Urothelium cell line (cell line): ENCODE results near the gene CAP2.
"Not testable (repeated sequence)": the region's sequence is repeated elsewhere in the genome, so short reads cannot be mapped to it uniquely, and the experiment has no call there.

Experiments
- DNase-seq: peaks from one replicate; pipeline ENCODE4 v3.0.0; 2011; ENCODE audit warnings: low spot score, mixed read lengths
- FAIRE-seq: peaks from 2 replicates; lab custom pipeline; 2011; peaks lifted over from hg19 to GRCh38; lab: Jason Lieb, UNC

CAP2 gene

DNA sequence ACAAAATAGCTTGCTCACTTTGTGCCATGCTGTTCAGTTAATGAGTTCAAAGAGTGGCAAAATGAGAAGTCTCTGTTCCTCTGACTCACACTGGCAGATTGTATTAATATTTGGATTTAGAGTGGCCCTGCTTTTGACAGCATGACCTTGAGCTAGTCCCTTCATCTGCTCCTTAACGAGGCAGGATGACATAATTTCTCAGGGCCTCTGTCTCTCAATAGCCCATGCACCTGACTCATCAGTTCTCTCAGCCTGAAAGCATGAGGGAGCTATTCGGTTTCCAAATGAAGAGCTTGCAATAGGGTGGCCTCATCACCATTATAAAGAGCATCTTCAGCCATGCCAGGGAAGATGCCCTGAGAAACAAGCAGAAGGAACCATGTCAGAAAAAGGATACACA is 38.2 kb downstream of the CAP2 start:
- peak; percentile 8 for DNase-seq
- FAIRE-seq: no peak

DNA sequence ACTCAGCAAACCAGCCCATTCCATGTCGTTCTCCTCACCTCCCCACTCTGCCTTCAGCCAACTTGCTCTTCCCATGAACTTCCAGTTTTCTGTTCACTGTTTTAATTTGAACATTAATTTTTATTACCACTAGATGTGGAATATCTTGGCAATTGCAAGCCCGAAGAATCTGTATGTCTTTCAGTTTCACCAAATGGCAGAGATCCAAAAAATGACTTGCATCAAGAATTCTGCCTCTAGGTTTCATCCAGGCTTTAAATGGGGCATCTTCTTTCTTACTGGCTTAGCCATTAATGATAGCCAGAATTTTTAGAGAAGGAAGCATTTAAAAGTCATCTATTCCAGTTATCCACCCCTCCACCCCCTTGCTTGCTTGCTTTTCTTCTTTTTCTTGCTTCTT is 39.0 kb downstream of the CAP2 start:
- FAIRE-seq (no peak), DNase-seq (no peak)

DNA sequence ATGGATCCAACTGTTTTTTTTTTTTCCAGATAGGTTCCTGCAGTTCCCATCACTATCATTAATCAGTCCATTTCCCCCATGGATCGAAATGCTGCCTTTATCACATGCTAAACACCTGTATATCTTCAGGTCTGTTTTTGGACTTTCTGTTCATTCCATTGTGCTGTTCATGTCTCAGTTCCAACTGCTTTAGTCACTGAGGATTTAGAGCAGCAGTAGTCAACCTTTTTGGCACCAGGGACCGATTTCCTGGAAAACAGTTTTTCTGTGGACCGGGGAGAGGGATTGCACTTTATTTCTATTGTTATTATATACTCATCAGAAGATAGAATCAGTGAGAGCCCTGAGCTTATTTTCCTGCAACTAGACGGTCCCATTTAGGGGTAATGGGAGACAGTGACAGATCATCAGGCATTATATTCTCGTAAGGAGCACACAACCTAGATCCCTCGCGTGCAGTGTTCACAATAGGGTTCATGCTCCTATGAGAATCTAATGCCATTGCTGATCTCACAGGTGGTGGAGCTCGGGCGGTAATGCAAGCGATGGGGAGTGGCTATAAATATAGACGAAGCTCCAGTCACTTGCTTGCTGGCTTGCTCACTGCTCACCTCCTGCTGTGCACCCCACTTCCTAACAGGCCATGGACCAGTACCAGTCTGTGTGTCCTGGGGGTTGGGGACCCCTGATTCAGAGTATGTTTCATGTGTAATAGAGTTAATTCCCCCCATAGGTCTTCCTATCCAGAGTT is 46.0 kb downstream of the CAP2 start:
- FAIRE-seq: no peak

DNA sequence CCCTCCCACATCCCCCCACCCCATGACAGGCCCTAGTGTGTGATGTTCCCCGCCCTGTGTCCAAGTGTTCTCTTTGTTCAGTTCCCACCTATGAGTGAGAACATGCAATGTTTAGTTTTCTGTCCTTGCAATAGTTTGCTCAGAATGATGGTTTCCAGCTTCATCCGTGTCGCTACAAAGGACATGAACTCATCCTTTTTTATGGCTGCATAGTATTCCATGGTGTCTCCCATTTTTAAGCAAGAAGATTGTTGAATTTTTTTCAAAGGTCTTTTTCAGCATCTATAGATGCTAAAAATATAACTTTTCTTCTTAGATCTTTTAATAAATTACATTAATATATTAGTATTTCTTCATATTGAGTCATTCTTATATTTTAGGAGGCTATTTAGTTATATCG is 47.4 kb downstream of the CAP2 start:
- FAIRE-seq, DNase-seq: not testable (repeated sequence)

More for the DNA sequence above, 46.0 kb downstream of the CAP2 start:
- no peak for DNase-seq

DNA sequence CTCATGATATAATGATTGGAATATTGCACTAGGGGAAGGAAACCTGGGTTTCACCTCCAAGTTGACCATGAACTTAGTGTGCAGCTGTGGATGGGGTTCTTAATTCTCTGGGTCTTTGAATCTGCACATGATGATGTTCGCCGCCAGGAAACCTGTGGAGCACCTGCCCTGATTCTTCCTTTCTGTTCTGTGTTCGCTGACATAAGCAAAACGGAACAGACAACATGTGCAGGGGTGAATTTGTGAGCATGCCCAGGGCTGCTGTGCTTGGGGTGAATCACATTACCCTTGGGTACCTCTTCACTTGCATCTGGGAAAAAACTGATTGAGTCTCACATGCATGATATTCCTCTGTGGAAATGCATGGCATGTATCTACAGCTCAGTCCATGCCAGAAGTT is 48.8 kb downstream of the CAP2 start:
- FAIRE-seq (no peak), DNase-seq (no peak)

DNA sequence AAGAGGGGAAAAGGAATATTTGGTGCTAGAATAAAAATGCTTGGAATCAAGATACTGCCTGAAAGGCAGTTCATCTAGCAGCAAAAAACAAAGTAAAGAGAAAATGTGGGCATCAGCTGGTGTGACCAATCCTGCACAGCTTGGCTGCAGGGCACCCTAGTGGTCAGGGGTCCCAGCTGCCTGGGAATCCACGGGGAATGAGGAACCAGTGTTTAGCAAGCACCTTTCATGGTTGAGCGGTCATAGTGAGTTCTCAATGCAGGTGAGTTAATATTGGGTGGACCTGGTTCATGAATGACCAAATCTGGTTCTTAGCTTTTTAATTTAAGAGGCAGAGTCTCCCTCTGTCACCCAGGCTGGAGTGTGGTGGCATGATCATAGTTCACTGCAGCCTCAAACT is 53.3 kb downstream of the CAP2 start:
- no peak for FAIRE-seq
- DNase-seq: no peak

DNA sequence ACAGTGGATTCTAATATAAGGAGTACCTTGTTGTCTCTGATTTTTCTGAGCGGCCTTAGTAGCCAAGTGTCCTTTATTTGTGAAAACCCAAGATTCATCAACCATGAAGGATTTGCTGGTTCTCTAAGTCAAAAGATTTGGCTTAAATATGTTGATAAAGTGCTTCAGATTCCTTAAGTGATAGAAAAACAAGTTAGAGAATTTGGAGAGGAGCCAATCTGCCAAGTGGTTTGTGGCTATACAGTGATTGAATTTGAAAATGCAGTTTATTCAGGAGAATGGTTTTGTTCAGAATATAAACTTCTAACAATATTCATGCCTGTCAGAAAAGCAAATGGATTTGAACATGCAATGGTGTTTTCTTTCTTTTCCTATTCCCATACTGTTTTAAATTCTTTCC is 54.8 kb downstream of the CAP2 start:
- FAIRE-seq: no peak
- DNase-seq: no peak

DNA sequence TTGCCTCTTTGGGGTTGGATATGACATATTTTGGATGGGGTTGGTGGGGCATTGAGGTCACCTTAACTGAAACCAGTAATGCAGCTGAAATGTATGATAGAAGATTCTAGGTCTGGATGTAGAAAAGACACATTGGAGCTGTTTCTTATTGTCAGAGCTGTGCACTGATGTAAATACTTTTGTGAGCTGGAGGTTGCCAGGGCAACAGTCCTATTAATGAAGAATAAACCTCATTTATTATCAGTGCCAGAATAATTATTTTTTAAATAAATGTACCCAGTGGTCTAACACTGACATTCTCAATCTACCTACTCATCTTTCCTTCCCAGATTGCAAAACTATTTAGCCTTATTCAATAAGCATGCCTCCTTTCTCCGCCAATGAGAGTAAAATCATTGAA is 57.0 kb downstream of the CAP2 start:
- no peak for DNase-seq
- no peak for FAIRE-seq

DNA sequence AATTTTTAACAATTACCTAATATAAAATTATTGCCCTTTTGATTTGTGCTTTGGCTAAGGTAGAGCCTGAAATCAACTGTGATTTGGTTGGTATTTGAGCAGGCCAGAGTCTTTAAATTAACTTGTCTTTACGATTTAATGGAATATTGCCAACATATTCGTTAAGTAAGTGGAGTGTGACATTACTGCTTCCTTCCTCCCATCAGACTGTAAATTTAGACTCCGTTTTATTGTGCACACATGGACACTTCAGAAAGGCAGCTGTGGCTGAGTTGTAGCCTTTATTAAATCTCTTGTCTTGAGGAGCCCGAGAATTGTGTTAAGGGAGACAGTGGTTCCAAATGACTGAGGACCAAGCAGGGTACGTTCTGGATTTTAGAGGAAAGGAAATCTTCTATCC is 57.4 kb downstream of the CAP2 start:
- no peak for FAIRE-seq

DNA sequence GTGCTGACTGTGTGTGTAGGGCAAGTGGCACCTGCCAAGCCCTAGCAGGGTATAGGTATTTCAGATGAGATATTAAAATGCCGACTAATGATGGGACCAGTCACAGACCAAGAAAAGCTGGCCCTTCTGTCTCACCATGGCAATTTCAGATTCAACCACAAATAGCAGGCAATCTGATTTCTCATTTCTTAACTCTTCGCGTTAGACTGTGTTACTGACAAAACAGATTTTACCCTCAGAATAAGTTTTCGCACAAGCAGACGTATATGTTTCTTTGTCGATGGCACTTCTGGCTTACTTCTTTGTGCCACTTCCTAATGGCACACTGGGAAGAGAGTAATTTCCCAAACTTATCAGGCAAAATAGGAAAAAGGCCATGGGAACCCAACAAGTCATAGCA is 58.7 kb downstream of the CAP2 start:
- no peak for FAIRE-seq
- DNase-seq: no peak

More for the DNA sequence above, 57.4 kb downstream of the CAP2 start:
- DNase-seq: no peak

DNA sequence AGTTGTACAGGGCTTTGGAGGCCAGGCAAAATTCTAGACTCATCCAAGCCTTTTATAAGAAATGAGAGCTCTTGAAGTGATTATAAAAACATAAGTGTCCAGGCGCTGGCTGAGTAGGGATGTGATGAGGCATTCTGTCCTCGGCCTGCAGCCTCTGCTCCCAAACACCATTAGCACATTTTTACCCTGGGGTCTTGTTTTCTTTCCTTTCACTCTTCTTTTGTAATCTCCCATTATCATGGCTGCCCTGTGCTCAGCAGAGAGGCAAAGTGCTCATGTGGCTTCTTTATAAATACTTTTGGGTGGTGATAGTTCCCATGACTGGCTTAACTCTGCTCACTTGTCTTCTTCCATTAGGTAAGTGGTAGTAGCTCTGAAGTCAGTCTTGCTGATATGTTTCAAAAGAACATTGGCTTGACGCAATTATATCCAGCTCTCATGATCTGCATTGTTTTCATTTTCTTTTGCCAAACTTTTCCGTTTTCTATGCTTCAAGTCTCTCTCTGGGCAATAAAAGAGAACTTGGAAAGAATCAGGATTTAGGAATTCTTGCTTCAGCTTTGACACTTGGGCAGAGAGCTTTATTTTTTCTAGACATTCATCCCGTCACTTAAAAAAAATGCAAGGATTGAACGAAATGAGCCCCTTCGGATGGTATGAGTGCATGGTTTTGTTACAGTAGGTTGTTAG is 61.1 kb downstream of the CAP2 start:
- DNase-seq: no peak
- no peak for FAIRE-seq

DNA sequence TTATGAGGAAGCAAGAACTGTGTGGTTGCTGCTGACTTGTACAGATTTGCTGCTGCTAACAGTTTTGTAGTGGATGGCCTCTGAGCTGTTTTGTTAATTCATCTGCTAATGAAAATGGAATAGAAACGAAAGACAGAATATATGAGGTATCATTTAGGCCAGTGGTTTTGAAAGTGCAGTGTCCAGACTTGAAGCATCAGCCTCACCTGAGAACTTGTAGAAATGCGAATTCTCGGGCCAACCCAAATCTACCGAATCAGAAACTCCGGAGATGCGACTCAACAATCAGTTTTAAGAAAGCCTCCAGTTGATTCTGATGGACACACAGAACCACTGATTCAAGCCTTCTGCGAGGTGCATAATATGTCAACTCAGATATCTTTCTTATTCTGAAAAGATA is 62.5 kb downstream of the CAP2 start:
- DNase-seq (no peak), FAIRE-seq (no peak)

DNA sequence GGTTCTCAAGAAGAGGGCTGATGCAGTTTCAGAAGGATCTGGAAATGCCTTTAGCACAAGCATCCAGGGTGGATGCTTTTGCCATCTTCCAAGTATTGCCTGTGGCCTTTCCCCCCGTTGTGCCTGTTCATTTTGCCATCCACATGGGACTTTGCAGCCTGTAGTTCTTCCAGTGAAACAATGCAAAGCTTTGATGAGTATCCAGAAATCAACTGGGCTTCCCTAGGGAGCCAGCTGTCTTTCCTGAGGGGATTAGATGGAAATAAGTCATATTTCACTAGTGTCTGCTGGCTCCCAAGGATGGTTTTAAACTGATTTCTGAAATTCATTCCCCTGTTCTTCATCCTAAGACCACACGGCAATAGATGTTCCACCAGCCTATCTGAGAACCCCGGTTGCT is 63.3 kb downstream of the CAP2 start:
- DNase-seq (no peak), FAIRE-seq (no peak)

DNA sequence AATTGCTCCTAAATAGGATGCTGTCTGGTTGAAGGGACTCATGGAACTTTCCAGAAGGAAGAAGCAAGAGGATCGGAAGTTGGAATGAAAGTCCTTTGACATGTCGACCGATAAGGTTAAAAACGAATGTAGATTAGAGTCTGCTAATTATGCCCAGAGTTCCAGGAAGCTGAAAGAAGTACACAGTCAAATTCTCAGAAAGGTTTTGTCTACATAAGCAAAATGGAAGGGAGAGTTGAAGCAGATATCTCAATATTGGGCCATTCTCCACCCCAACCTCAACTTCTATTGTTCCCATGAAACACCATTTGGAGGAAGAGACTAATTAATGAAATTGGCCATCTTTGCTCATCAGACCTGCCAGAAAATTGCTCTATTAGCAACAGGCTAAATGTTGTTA is 64.0 kb downstream of the CAP2 start:
- DNase-seq (no peak), FAIRE-seq (no peak)

DNA sequence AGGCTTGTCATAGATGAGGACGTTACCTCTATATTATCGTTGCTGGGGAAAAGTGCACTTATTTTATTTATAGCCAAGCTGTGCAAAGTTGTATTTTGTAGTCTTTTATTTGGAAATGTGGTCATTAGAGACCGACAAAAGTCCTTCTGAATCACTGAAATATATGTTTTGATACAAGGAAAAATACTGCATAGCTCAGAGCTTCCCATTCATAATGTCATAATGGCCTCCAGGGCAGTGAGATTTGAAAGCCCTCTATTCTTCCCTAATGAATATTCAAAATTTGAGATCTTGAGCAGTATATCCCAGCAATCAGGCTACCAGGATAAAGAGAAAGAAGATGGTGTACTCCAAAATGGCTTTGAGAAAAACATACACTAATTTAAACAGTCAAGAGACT is 64.6 kb downstream of the CAP2 start:
- FAIRE-seq (no peak), DNase-seq (no peak)

DNA sequence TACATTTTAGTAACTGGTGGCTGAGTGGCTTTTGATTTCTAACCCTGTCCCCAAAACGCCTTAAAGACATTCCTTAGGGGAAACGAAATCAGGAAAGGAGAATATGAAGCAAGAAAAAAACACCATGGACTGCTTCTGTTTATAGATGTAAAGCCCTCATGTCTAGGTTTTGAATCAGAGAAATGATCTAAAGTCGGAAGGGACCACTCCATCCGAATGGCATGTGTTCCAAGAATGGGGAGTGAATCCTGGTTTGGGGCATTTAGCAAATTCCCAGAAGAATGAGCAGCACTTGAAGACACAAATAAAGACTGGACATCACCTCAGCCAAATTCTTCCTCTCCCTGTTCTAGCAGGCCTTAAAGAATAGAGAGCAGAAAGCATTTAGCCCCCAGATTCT is 65.6 kb downstream of the CAP2 start:
- FAIRE-seq (no peak), DNase-seq (no peak)

DNA sequence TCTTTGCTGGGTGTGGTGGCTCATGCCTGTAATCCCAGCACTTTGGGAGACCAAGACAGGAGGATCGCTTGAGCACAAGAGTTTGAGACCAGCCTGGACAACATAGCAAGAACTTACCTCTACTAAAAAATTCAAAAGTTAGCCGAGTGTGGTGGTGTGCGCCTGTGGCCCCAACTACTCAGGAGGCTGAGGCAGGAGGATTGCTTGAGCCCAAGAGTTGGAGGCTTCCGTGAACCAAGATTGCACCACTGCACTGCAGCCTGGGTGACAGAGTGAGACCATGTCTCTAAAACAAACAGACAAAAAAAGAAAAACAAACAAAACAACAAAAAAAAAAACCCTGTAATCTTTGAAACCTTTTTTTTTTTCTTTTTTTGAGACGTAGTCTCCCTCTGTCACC is 67.5 kb downstream of the CAP2 start:
- DNase-seq (no peak), FAIRE-seq (no peak)

DNA sequence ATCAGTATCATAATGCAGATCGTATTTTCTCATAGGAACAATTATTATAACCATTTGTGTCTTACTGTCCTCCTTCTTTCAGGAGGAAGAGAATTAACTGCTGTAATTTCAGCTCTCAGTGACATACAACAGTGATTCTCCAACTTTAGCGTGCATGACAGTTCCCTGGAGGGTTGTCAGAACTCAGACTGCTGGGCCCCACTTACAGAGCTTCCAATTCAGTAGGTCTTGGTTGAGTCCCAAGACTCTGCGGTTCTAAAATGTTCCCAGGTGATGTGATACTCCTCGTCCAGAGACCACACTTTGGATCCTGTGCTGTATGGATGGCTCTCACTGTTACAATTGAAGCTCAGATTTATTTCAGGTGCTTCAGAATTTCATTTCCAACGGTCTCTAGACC is 72.8 kb downstream of the CAP2 start:
- no peak for FAIRE-seq
- DNase-seq: no peak

DNA sequence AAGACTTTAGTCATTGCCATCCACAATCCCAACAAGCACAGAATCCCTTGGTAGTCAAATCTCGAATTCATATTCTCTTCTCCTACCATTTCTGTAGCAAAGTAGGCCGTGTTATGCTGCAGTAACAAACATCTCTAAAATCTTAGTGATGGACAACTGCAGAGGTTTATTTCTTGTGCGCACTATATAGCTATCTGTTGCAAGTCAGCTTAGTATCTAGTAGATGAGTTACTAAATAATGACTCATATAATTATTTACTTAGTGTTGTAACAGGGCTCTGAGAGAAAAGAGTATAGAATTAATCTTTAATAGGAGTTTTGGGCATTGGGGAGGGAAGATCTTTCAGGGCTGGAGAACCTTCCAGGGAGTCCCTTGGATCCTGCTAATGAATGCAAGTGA is 73.3 kb downstream of the CAP2 start:
- no peak for FAIRE-seq
- no peak for DNase-seq

DNA sequence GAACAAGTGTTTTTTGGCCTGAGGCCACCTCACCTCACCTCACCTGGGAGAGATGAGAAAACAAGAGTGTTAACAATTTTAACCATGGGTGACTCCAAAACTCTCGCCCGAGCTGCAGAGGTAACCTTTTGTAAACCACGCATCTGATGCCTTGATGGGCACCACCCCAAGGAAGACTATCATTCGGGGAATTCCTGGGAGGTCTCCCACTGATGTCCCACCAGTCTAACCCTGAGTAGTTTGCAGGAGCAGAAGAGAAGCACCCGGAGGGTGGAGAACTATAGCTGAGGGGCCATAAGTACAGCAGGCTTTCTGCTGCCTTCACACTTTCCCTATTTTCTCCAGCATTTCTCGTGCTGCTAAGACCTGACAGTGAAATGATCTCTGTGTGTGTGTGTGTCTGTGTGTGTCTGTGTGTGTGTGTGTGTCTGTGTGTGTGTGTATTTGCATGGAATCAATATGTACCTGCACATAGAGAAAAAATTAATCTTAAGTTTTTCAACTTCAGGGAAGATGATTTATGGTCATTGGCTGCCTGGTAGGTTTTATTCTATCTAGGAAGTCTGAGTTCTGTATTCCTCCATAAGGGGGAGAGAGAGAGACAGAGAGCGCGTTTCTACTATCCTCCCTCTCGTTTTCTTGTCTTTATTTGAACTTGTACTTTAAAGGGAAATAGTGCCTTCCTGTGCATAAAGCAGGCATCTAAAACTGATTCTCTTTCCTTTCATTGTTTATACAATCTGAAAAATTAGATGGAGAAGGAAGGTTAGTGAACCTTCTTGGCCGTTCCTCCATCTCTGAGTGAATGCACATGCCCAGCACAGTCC is 75.8 kb downstream of the CAP2 start:
- DNase-seq (no peak), FAIRE-seq (no peak)

DNA sequence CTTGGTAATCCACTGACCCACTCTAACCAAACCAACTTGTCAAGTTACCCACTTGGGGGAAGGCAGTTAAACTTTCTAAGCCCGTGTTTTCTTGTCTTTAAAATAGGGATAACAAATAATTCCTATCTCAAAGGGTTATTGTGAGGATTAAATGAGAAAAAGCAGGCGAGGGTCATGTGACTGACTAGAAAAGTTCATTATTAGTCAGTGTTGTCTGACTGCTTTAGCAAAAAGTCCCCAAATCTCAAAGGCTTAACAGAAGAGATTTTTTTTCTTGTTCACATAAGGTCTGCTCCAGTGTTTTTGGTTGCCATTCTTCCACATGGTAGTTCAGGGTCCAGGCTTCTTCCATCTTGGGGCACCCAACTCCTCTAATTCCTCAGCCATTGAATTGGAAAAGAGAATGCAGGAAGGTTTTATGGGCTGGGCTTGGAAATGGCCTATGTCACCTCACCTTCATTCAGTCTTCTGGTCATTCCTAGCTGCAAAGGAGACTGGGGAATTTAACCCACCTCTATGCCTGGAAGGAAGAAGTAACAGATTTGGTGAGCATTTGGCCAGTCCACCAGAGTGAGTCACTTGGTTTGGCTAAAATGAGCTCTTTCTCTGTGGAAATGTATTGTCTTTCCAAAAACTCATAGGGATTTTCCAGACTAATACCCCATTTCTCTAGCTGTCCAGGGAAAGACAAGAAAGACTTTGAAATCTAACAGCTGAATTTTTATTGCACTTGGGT is 77.0 kb downstream of the CAP2 start:
- DNase-seq (no peak), FAIRE-seq (no peak)
